Measurements from ENCODE around the gene ACSF2.

- no peak for TF ChIP-seq CTCF (optimal IDR thresholded peaks at IDR 0.05 in 1 of 3, IDR thresholded peaks at IDR 0.05 in 1 of 3, conservative IDR thresholded peaks at IDR 0.05 in 1 of 3; ENCODE audit: extremely low read depth in 1 of 3, insufficient read depth in 2 of 3, low read length in 3 of 3)
- TF ChIP-seq EZH2 (IDR thresholded peaks at IDR 0.05; ENCODE audit: low read length) = no peak
Measured at GRCh38 chr17:50422738-50423137, 3.3 kb upstream of the ACSF2 start.
